Prostate gland (tissue), 2 donors: ENCODE results near the gene TAF6. TPM values are rescaled to one million over a fixed set of nuclear protein-coding genes. Genes with fewer than 3 reads are reported as not detected.

ENCODE experiments used
- DNase-seq: peaks from one replicate; pipeline ENCODE4 v3.0.0-alpha.2; 2019; ENCODE audit warnings: low spot score
- H3K27ac ChIP-seq, 2 donors: fragments of 200-600 bp; sonication (generic); 2 replicates each; pipeline ENCODE4 v1.5.1; 2017 to 2019
- H3K27me3 ChIP-seq: fragments of 200-600 bp; sonication (generic); replicated peaks from 2 replicates; pipeline ENCODE4 v1.5.1; 2019; ENCODE audit not compliant: insufficient read depth
- H3K36me3 ChIP-seq, 2 donors: fragments of 200-600 bp; sonication (generic); 1 replicate in 1 of 2; 2 replicates in 1 of 2; pipeline versions ENCODE4 v1.5.1 to v1.8.1; 2017 to 2019
- H3K4me1 ChIP-seq: fragments of 200-600 bp; sonication (generic); replicated peaks from 2 replicates; pipeline ENCODE4 v1.5.1; 2019
- H3K4me3 ChIP-seq, 2 donors: fragments of 200-600 bp; sonication (generic); 2 replicates each; pipeline ENCODE4 v1.5.1; 2017 to 2019
- H3K9me3 ChIP-seq: fragments of 200-600 bp; sonication (generic); 2 replicates; pipeline ENCODE4 v1.5.1; 2017
- CTCF ChIP-seq, 4 experiments: fragments of 200-600 bp in 2 of 4; fragments of 450-650 bp in 2 of 4; sonication (generic) in 2 of 4; IDR thresholded peaks; 1 replicate in 3 of 4; 2 replicates in 1 of 4; pipeline ENCODE4 v1.5.1; 2016 to 2019; ENCODE audit warnings: antibody characterized with exemption in 4 of 4, mild to moderate bottlenecking in 2 of 4, moderate library complexity in 2 of 4
- POLR2A ChIP-seq: fragments of 450-650 bp; IDR thresholded peaks from one replicate; pipeline ENCODE4 v1.6.1; 2016; ENCODE audit warnings: antibody characterized with exemption, mild to moderate bottlenecking
- POLR2AphosphoS5 ChIP-seq: sonication (generic); formaldehyde crosslinking; IDR thresholded peaks from one replicate; pipeline ENCODE4 v1.6.1; 2017; ENCODE audit warnings: antibody characterized with exemption
- WGBS: methylation state at CpG from one replicate; pipeline ENCODE4 v1.1.5; 2018; 5-methylcytosine and 5-hydroxymethylcytosine counted together
- intact Hi-C: fragments of 100-400 bp; cut with DNase I; formaldehyde crosslinking; loops from one replicate; pipeline ENCODE4 v1.14.2; 2022
- total RNA-seq, 2 donors: library from RNA; depleted of rRNA; stranded (reverse); fragments of >200 nt; gene quantifications; one replicate each; pipeline ENCODE4 v1.1.0, GENCODE V29; 2016

Gene TAF6
- total RNA-seq, 2 donors from 2014 or later: 68.3 to 79.8 TPM

GRCh38 chr7:100122067-100122466 is 2.9 kb upstream of the TAF6 start:
- WGBS: 49% methylated on average over 13 of the region's 13 CpGs
- H3K4me1 ChIP-seq: peaks cover 6% of the 10 kb centered on the region
- no peak for DNase-seq

GRCh38 chr7:100120733-100121036 is 1.5 kb upstream of the TAF6 start:
- H3K27ac ChIP-seq: no peak overlapping the region
- WGBS: 32% methylated on average over 1 of the region's 1 CpG
- no peak overlapping the region for H3K4me3 ChIP-seq
- peaks cover 6% of the 10 kb centered on the region for H3K4me1 ChIP-seq
- H3K27me3 ChIP-seq: no peaks in the 10 kb centered on the region
- H3K36me3 ChIP-seq: no peaks in the 10 kb centered on the region
- intact Hi-C loops: loop anchor here (10.0 kb wide), 2 partner anchors 126 to 224 kb away; no protein-coding TSS in a partner anchor
- TF ChIP-seq CTCF (IDR thresholded peaks at IDR 0.05) (no peak), POLR2AphosphoS5 (no peak), POLR2A (no peak)
- no peak for DNase-seq
- no peaks in the 10 kb centered on the region for H3K9me3 ChIP-seq

More at GRCh38 chr7:100122067-100122466, 2.9 kb upstream of the TAF6 start:
- TF ChIP-seq POLR2AphosphoS5 (no peak), CTCF (IDR thresholded peaks at IDR 0.05) (no peak), POLR2A (no peak)
- Histone ChIP-seq H3K36me3 (no peaks in the 10 kb centered on the region), H3K27ac (no peak overlapping the region), H3K27me3 (no peaks in the 10 kb centered on the region), H3K9me3 (no peaks in the 10 kb centered on the region), H3K4me3 (no peak overlapping the region)
- intact Hi-C loops: loop anchor here (10.0 kb wide), 2 partner anchors 127 to 223 kb away; no protein-coding TSS in a partner anchor

GRCh38 chr7:100119970-100120732 is 993 bp upstream of the TAF6 start:
- 15% methylated on average over 19 of the region's 19 CpGs for WGBS
- H3K4me3 ChIP-seq: peak overlapping the region; percentile 56 to 73
- peaks cover 6% of the 10 kb centered on the region for H3K4me1 ChIP-seq
- peak overlapping the region; percentile 78 to 86 for H3K27ac ChIP-seq
- intact Hi-C loops: loop anchor here (10.0 kb wide), 2 partner anchors 125 to 225 kb away; no protein-coding TSS in a partner anchor
- H3K9me3 ChIP-seq: no peaks in the 10 kb centered on the region
- no peaks in the 10 kb centered on the region for H3K36me3 ChIP-seq
- H3K27me3 ChIP-seq: no peaks in the 10 kb centered on the region
- peak; percentile 45 for DNase-seq
- TF ChIP-seq POLR2A (peak; percentile 9), POLR2AphosphoS5 (no peak)

GRCh38 chr7:100118388-100119071 is 628 bp downstream of the TAF6 start:
- no peak for TF ChIP-seq POLR2A
- no peak for TF ChIP-seq POLR2AphosphoS5
- no peak for TF ChIP-seq CTCF (IDR thresholded peaks at IDR 0.05)
- H3K4me1 ChIP-seq: peaks cover 6% of the 10 kb centered on the region
- H3K27me3 ChIP-seq: no peaks in the 10 kb centered on the region
- no peaks in the 10 kb centered on the region for H3K9me3 ChIP-seq
- H3K27ac ChIP-seq: peak overlapping the region; percentile 78 to 86
- H3K36me3 ChIP-seq: no peaks in the 10 kb centered on the region
- WGBS: 19% methylated on average over 18 of the region's 18 CpGs
- peak overlapping the region; percentile 56 to 73 for H3K4me3 ChIP-seq
- no peak for DNase-seq
- intact Hi-C loops: no loop called here

GRCh38 chr7:100115026-100115425 is 4.1 kb downstream of the TAF6 start:
- no peaks in the 10 kb centered on the region for H3K27me3 ChIP-seq
- no peak overlapping the region for H3K27ac ChIP-seq
- WGBS: 92% methylated on average over 7 of the region's 7 CpGs
- TF ChIP-seq POLR2AphosphoS5: no peak
- TF ChIP-seq CTCF (IDR thresholded peaks at IDR 0.05): no peak
- no peak for TF ChIP-seq POLR2A
- peaks cover 4 to 10% of the 10 kb centered on the region in 2 donors for H3K36me3 ChIP-seq
- no peaks in the 10 kb centered on the region for H3K4me1 ChIP-seq
- no peak overlapping the region for H3K4me3 ChIP-seq
- DNase-seq: no peak
- no peaks in the 10 kb centered on the region for H3K9me3 ChIP-seq
- intact Hi-C loops: no loop called here
